Calu3 (cell line): ENCODE measurements around the gene EXOC7. TPM values are rescaled to one million over a fixed set of nuclear protein-coding genes. Genes with fewer than 3 reads are reported as not detected.
"Not testable (repeated sequence)": the region's sequence is repeated elsewhere in the genome, so short reads cannot be mapped to it uniquely, and the experiment has no call there.

ENCODE experiments used
- BruUV-seq: library from RNA; stranded (reverse); fragments of 400-500 nt; replicated peaks from 2 replicates; lab custom pipeline; 2021; lab: Mats Ljungman, UMichigan
- CTCF ChIA-PET: fragments of 300-600 bp; sonication (Branson Sonifier 250); formaldehyde crosslinking; loops from one replicate; lab custom pipeline; 2022; ENCODE audit warnings: antibody characterized with exemption; lab: Charles Lee
- DNase-seq: peaks from one replicate; pipeline ENCODE4 v3.0.0; 2022
- H3K27ac Mint-ChIP-seq: one replicate; pipeline ENCODE4 v1.8.0; 2022; ENCODE audit warnings: mixed read lengths; ENCODE audit not compliant: unreplicated experiment
- H3K27me3 Mint-ChIP-seq: one replicate; pipeline ENCODE4 v1.8.0; 2022; ENCODE audit warnings: mixed read lengths; ENCODE audit not compliant: unreplicated experiment
- H3K36me3 Mint-ChIP-seq: one replicate; pipeline ENCODE4 v1.8.0; 2022; ENCODE audit warnings: mild to moderate bottlenecking, moderate library complexity, mixed read lengths; ENCODE audit not compliant: insufficient read depth, unreplicated experiment
- H3K4me1 Mint-ChIP-seq: one replicate; pipeline ENCODE4 v1.8.0; 2022; ENCODE audit warnings: mild to moderate bottlenecking, low read depth, mixed read lengths; ENCODE audit not compliant: unreplicated experiment
- H3K4me3 Mint-ChIP-seq: one replicate; pipeline ENCODE4 v1.8.0; 2022; ENCODE audit warnings: mild to moderate bottlenecking, low read depth, moderate library complexity, mixed read lengths; ENCODE audit not compliant: unreplicated experiment
- H3K9me3 Mint-ChIP-seq: one replicate; pipeline ENCODE4 v1.8.0; 2022; ENCODE audit warnings: low read depth, mixed read lengths; ENCODE audit not compliant: unreplicated experiment
- intact Hi-C: fragments of 100-400 bp; cut with micrococcal nuclease; formaldehyde crosslinking; loops from one replicate; pipeline ENCODE4 v1.10.0; 2022; ENCODE audit not compliant: unreplicated experiment
- total RNA-seq: library from RNA; stranded (reverse); gene quantifications from 2 replicates; pipeline ENCODE4 v1.2.3, GENCODE V29; 2022
- TF ChIP-seq, protein P1 (sequence below): fragments of 200-600 bp; IDR thresholded peaks from one replicate; pipeline ENCODE4 v1.8.0; 2022; ENCODE audit warnings: antibody characterized with exemption; ENCODE audit not compliant: unreplicated experiment

The EXOC7 gene
- total RNA-seq, 1 experiment from 2014 or later: 122 TPM

DNA sequence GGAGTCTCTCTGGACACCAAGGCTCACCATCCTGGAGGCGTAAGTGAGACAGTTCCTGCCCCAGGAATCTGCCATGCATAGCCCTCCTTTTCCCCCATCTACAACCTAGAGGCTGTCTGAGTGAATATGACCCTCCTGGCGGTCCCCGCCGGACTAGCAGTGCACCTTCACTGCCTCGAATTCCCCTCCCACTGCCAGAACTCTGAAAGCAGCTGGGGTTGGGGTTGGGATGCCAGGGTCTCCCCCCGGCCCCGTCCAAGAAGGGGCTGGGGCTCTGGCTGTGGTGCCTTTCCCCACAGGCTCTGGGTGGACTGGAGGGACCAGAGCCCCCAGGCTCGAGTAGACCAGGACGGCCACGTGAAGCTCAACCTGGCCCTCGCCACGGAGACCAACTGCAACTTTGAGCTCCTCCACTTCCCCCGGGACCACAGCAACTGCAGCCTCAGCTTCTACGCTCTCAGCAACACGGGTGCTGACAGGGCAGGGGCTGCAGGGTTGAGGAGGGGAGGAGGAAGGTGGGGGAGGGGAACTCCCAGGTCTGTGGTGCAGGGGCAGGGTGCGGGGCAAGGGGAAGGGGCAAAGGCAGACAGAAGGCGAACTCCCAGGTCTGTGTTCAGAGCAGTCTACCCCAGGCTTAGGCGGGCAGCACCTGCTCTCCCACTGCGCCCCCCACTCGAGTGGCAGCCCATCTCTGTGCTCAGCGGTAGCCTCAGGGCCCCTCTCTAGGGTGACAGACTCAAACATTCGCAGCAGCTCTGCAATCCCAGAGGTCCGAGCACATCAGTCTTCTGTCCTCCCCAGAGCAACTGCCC is 23.4 kb downstream of the EXOC7 start:
- intact Hi-C loops: no loop called here
- peaks cover 4% of the 10 kb centered on the region for H3K4me1 Mint-ChIP-seq
- BruUV-seq: no TSS peak
- H3K27me3 Mint-ChIP-seq: peaks cover 46% of the 10 kb centered on the region
- peak; percentile 28 for DNase-seq
- peak overlapping the region; percentile 14 for H3K27ac Mint-ChIP-seq
- H3K4me3 Mint-ChIP-seq: no peak overlapping the region
- CTCF ChIA-PET: interaction anchor here (1.6 kb wide), 1 partner anchor 66 kb away, joined by 6 read pairs; no protein-coding TSS in a partner anchor
- peaks cover 51% of the 10 kb centered on the region for H3K36me3 Mint-ChIP-seq
- H3K9me3 Mint-ChIP-seq: no peaks in the 10 kb centered on the region
- TF ChIP-seq, protein P1, sequence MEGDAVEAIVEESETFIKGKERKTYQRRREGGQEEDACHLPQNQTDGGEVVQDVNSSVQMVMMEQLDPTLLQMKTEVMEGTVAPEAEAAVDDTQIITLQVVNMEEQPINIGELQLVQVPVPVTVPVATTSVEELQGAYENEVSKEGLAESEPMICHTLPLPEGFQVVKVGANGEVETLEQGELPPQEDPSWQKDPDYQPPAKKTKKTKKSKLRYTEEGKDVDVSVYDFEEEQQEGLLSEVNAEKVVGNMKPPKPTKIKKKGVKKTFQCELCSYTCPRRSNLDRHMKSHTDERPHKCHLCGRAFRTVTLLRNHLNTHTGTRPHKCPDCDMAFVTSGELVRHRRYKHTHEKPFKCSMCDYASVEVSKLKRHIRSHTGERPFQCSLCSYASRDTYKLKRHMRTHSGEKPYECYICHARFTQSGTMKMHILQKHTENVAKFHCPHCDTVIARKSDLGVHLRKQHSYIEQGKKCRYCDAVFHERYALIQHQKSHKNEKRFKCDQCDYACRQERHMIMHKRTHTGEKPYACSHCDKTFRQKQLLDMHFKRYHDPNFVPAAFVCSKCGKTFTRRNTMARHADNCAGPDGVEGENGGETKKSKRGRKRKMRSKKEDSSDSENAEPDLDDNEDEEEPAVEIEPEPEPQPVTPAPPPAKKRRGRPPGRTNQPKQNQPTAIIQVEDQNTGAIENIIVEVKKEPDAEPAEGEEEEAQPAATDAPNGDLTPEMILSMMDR: no peak

DNA sequence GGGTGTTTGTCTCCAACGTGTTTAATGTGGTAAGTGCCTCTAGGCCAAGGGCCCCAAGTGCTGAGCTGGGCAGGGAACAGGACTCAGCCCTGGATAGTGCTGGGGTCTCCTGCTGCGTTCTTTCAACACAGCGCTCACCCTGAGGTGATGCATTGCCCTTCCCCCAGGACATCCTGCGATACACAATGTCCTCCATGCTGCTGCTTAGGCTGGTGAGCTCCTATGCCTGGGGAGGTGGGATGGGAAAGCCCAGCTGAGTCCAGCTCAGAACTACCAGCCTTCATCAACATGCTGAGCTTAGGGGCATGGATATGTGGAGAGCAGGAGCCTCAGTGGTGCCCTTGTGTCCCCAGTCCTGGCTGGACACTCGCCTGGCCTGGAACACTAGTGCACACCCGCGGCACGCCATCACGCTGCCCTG is 24.0 kb downstream of the EXOC7 start:
- TSS peak; percentile 3 for BruUV-seq

DNA sequence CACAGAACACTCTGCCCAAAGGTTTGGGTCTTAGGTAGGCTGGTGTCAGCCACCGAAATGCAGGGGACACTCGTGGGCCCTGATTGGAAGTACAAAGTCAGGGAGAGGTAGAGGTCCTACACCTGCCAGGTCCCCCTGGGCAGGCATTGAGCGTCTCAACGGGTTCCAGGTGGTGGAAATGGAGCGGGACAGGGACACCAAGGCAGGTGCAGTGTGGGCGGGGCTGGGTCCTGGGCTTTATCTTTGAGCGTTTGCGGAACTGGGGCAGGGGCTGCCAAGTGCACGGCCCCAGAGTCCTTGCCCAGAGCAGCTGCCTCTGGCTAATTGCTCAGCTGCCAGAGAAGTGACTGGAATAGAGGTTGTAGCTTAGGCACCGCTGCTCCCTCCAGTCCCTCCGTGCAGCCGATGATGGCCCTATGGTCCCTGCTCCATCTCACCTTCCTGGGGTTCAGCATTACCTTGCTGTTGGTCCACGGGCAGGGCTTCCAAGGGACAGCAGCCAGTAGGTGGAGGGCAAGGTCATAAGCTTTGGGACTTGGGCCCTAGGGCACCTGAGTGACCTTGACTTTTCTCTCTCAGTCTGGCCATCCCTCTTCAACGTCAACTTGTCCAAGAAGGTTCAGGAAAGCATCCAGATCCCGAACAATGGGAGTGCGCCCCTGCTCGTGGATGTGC is 24.6 kb downstream of the EXOC7 start, which contains the start of gene ZACN:
TSS of gene ZACN (plus strand) at position 323 of the 675 bp plus-strand sequence. CDS start at position 406, 83 bp downstream.
- CTCF ChIA-PET: interaction anchor here (1.6 kb wide), 1 partner anchor 65 kb away, joined by 6 read pairs; no protein-coding TSS in a partner anchor

More for the DNA sequence above, 24.0 kb downstream of the EXOC7 start:
- Mint-ChIP-seq H3K36me3 (peaks cover 51% of the 10 kb centered on the region), H3K27ac (no peak overlapping the region), H3K4me1 (peaks cover 10% of the 10 kb centered on the region), H3K9me3 (no peaks in the 10 kb centered on the region), H3K27me3 (peaks cover 52% of the 10 kb centered on the region), H3K4me3 (no peak overlapping the region)
- DNase-seq: no peak
- intact Hi-C loops: no loop called here
- CTCF ChIA-PET: interaction anchor here (1.6 kb wide), 1 partner anchor 65 kb away, joined by 6 read pairs; no protein-coding TSS in a partner anchor
- TF ChIP-seq, protein P1: no peak

DNA sequence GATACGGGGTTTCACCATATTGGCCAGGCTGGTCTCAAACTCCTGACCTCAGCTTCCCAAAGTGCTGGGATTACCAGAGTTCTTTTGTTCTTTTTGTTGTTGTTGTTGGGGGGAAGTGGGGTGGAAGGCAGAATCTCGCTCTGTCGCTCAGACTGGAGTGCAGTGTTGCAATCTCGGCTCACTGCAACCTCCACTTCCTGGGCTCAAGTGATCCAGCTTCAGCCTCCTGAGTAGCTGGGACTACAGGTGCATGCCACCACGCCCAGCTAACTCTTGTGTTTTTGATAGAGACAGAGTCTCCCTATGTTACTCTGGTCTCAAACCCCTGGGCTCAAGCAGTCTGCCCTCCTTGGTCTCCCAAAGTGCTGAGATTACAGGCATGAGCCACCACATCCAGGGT is 25.2 kb downstream of the EXOC7 start:
- CTCF ChIA-PET, H3K4me3 Mint-ChIP-seq, DNase-seq, BruUV-seq, intact Hi-C loops, H3K9me3 Mint-ChIP-seq: not testable (repeated sequence)
- Mint-ChIP-seq H3K27me3 (peaks cover 56% of the 10 kb centered on the region), H3K4me1 (peaks cover 11% of the 10 kb centered on the region), H3K27ac (peak overlapping the region; percentile 31), H3K36me3 (peaks cover 47% of the 10 kb centered on the region)

More for the DNA sequence above, 24.6 kb downstream of the EXOC7 start, which contains the start of gene ZACN:
- no peak for DNase-seq
- Mint-ChIP-seq H3K4me3 (no peak within 1 kb of the TSS), H3K27ac (peak within 1 kb of the TSS; percentile 31), H3K36me3 (peaks cover 50% of the 10 kb centered on the region), H3K27me3 (peaks cover 56% of the 10 kb centered on the region), H3K4me1 (peaks cover 11% of the 10 kb centered on the region), H3K9me3 (no peaks in the 10 kb centered on the region)
- no TSS peak for BruUV-seq
- intact Hi-C loops: no loop called here
- TF ChIP-seq, protein P1: no peak
